ENCODE data around the gene FXYD6.

DNA sequence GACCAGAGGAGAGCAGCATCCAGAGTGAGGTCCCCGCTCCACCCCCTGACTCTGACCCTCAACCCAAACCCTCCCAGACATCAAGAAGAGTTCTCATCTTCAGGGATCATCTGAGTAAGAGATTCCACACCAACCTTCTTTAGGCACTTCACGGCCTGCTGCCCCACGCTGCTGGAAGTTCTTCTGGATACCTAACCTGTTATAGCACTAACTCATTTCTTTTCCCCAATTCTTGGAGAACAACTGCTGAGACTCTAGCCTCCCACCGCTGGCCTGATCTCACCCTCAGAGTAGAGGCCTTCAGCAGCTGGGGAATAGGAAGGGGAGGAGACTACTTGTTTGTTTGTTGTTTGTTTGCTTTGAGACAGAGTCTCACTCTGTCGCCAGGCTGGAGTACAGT is 45.4 kb upstream of the FXYD6 start:
- TF ChIP-seq, protein P1, sequence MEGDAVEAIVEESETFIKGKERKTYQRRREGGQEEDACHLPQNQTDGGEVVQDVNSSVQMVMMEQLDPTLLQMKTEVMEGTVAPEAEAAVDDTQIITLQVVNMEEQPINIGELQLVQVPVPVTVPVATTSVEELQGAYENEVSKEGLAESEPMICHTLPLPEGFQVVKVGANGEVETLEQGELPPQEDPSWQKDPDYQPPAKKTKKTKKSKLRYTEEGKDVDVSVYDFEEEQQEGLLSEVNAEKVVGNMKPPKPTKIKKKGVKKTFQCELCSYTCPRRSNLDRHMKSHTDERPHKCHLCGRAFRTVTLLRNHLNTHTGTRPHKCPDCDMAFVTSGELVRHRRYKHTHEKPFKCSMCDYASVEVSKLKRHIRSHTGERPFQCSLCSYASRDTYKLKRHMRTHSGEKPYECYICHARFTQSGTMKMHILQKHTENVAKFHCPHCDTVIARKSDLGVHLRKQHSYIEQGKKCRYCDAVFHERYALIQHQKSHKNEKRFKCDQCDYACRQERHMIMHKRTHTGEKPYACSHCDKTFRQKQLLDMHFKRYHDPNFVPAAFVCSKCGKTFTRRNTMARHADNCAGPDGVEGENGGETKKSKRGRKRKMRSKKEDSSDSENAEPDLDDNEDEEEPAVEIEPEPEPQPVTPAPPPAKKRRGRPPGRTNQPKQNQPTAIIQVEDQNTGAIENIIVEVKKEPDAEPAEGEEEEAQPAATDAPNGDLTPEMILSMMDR (IDR thresholded peaks at IDR 0.05) = no peak
- TF ChIP-seq POLR2A (IDR thresholded peaks at IDR 0.05) = no peak
